HepG2 (cell line): ENCODE measurements around the gene USP20. TPM values are rescaled to one million over a fixed set of nuclear protein-coding genes. Genes with fewer than 3 reads are reported as not detected.

ENCODE experiments used
- ARID5B ChIP-seq: IDR thresholded peaks from 2 replicates; pipeline ENCODE4 v1.4.0; 2020; ENCODE audit warnings: mild to moderate bottlenecking, missing genetic modification reagents
- DMAP1 ChIP-seq: IDR thresholded peaks from 2 replicates; pipeline ENCODE4 v1.6.1; 2016
- GLI4 ChIP-seq: sonication (generic); formaldehyde crosslinking; IDR thresholded peaks from 2 replicates; pipeline ENCODE4 v1.5.1; 2020; ENCODE audit warnings: missing genetic modification reagents, mild to moderate bottlenecking, moderate library complexity, borderline replicate concordance
- MNT ChIP-seq: fragments of 450-650 bp; IDR thresholded peaks from 2 replicates; pipeline ENCODE4 v1.6.1; 2016
- NR2C2 ChIP-seq: sonication (generic); formaldehyde crosslinking; IDR thresholded peaks from 2 replicates; pipeline ENCODE4 v1.4.0; 2020; ENCODE audit warnings: missing genetic modification reagents, mild to moderate bottlenecking, moderate library complexity, borderline replicate concordance
- NR2F6 ChIP-seq, 2 experiments: IDR thresholded peaks; 2 replicates each; pipeline ENCODE4 v1.6.1; 2016; ENCODE audit warnings: antibody characterized with exemption in 1 of 2, mild to moderate bottlenecking in 1 of 2
- SP1 ChIP-seq, 2 experiments: fragments of 450-650 bp in 1 of 2; sonication (generic) in 1 of 2; formaldehyde crosslinking in 1 of 2; IDR thresholded peaks; 2 replicates each; pipeline versions ENCODE4 v1.4.0 to v1.6.1; 2016 to 2020; ENCODE audit warnings: missing genetic modification reagents in 1 of 2
- TFDP2 ChIP-seq: sonication (generic); formaldehyde crosslinking; IDR thresholded peaks from 2 replicates; pipeline ENCODE4 v1.4.0; 2020; ENCODE audit warnings: missing genetic modification reagents
- ZNF30 ChIP-seq: sonication (generic); formaldehyde crosslinking; IDR thresholded peaks from 2 replicates; pipeline ENCODE4 v1.5.0; 2020; ENCODE audit warnings: mild to moderate bottlenecking, missing genetic modification reagents
- ZNF318 ChIP-seq: sonication (generic); formaldehyde crosslinking; IDR thresholded peaks from 2 replicates; pipeline ENCODE4 v1.4.0; 2020; ENCODE audit warnings: mild to moderate bottlenecking, missing genetic modification reagents
- ZNF768 ChIP-seq: sonication (generic); formaldehyde crosslinking; IDR thresholded peaks from 2 replicates; pipeline ENCODE4 v1.4.0; 2020; ENCODE audit warnings: missing genetic modification reagents
- ZNF790 ChIP-seq: sonication (generic); formaldehyde crosslinking; IDR thresholded peaks from 2 replicates; pipeline ENCODE4 v1.8.0; 2022; ENCODE audit warnings: missing genetic modification reagents, mild to moderate bottlenecking, borderline replicate concordance
- ZNF83 ChIP-seq: sonication (generic); formaldehyde crosslinking; IDR thresholded peaks from 2 replicates; pipeline ENCODE4 v1.4.0; 2020; ENCODE audit warnings: missing genetic modification reagents, mild to moderate bottlenecking, borderline replicate concordance
- polyA plus RNA-seq, 8 experiments: library from polyadenylated mRNA; depleted of rRNA in 3 of 8; stranded (reverse) in 7 of 8; unstranded in 1 of 8; fragments of >200 nt; fragmentation: Illumina TruSeq in 4 of 8; extraction: Trizol in 4 of 8; gene quantifications; 2 replicates each; pipeline versions ENCODE4 v1.2.1 to v1.2.3, GENCODE V29; 2011 to 2016; ENCODE audit warnings: low read depth in 4 of 8, missing spikeins in 1 of 8, mixed read lengths in 1 of 8; ENCODE audit not compliant: insufficient read depth in 1 of 8
- total RNA-seq, 5 experiments: library from RNA; depleted of rRNA; stranded (reverse); fragments of >200 nt; fragmentation: Illumina TruSeq; extraction: Trizol; gene quantifications; 2 replicates each; pipeline ENCODE4 v1.2.3, GENCODE V29; 2016; ENCODE audit warnings: low read depth in 1 of 5

The USP20 gene
- total and polyA plus RNA-seq, 2 of the 13 experiments (the other 11 are each of a cell fraction or from before 2014, with no cell fraction given) = 4.4 to 5.9 TPM

- 0 out of 2 replicates have a peak, but pooled peaks have one; percentile 8 for TF ChIP-seq ARID5B (CRISPR knock-in tag)
- peak; percentile 17; the same call in 1 of the 2 replicates for TF ChIP-seq GLI4 (CRISPR knock-in tag)
- peak; percentile 57; the same call in 1 of the 2 replicates for TF ChIP-seq TFDP2 (CRISPR knock-in tag)
- TF ChIP-seq SP1 (IDR thresholded peaks at IDR 0.05) = no peak
- TF ChIP-seq SP1 (CRISPR knock-in tag; IDR thresholded peaks at IDR 0.05) = peak; percentile 98
- peak; percentile 70 for TF ChIP-seq NR2C2 (CRISPR knock-in tag)
- peak; percentile 64 for TF ChIP-seq MNT
- 0 out of 2 replicates have a peak, but pooled peaks have one; percentile 56 for TF ChIP-seq ZNF790 (CRISPR knock-in tag)
- no peak; the same call in 1 of the 2 replicates for TF ChIP-seq ZNF83 (CRISPR knock-in tag)
- peak; percentile 54; the same call in 1 of the 2 replicates for TF ChIP-seq ZNF768 (CRISPR knock-in tag)
- no peak for TF ChIP-seq ZNF318 (CRISPR knock-in tag)
- TF ChIP-seq ZNF30 (CRISPR knock-in tag) = no peak
- no peak for TF ChIP-seq NR2F6 (IDR thresholded peaks at IDR 0.05)
- peak; percentile 5; the same call in 1 of the 2 replicates for TF ChIP-seq NR2F6 (CRISPR knock-in tag; IDR thresholded peaks at IDR 0.05)
- TF ChIP-seq DMAP1 = peak; percentile 53
These were observed at the start of gene USP20, which contains the start of gene C9orf78 (continued) for GRCh38 chr9:129835128-129835859.
